Skin epidermis (tissue), 12 donors: ENCODE results near the gene PIK3R2.

ENCODE experiments used
- H3K27ac ChIP-seq, 21 experiments: fragments of 200-600 bp; sonication (generic) in 11 of 21; one replicate each; pipeline ENCODE4 v1.5.0; 2020; ENCODE audit warnings: mild to moderate bottlenecking in 3 of 21, inconsistent platforms in 2 of 21, moderate library complexity in 2 of 21
- H3K4me3 ChIP-seq, 7 experiments: fragments of 200-600 bp; sonication (generic) in 2 of 7; one replicate each; pipeline ENCODE4 v1.5.0; 2020; ENCODE audit warnings: inconsistent platforms in 2 of 7, mild to moderate bottlenecking in 2 of 7, moderate library complexity in 1 of 7

PIK3R2 gene

DNA sequence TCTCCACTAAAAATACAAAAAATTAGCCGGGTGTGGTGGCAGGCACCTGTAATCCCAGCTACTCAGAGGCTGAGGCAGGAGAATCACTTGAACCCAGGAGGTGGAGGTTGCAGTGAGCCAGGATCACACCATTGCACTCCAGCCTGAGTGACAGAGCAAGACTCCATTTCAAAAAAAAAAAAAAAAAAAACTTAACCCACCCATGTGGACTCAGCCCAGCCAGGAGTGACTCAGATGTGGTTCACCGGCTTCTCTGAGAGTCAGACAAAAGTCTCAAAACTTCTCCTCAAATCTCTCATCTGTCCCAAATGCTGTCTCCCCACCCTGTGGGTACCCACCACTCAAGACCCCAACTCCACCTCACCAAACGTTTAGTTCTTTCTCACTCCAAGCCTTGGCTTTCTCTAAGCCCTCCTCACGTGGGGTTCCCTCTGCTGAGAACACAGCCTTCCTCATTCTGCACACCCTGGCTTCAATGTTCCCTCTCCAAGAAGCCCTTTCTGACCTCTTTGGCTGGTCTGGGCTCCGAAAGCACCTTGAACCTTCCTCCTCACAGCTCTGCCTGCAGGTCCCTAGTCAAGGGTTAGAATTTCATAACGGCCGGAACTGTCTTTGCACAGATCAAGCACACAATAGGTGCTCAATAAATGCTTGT is 61.9 kb downstream of the PIK3R2 start:
- Histone ChIP-seq H3K4me3 (no peak overlapping the region), H3K27ac (no peak overlapping the region)

DNA sequence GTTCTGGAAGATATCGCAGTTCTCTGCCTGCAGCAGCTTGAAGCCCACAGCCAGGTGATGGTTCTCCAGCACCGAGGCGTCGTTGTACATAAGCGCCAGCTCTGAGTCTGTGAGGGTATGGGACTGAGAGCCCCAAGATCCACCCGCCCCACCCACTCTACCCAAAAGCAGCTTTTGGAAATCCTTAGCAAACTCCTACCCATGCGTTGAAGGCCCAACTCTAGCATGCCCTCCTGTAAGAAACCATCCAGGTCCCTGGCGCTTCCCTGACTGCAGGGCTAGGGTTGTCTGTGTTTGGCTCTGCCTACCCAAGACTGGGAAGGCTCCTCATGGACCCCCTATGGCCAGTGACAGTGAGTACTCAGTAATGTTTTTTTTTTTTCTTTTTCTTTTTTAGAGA is 63.8 kb downstream of the PIK3R2 start:
- H3K4me3 ChIP-seq, result no peak overlapping the region
- no peak overlapping the region for H3K27ac ChIP-seq

DNA sequence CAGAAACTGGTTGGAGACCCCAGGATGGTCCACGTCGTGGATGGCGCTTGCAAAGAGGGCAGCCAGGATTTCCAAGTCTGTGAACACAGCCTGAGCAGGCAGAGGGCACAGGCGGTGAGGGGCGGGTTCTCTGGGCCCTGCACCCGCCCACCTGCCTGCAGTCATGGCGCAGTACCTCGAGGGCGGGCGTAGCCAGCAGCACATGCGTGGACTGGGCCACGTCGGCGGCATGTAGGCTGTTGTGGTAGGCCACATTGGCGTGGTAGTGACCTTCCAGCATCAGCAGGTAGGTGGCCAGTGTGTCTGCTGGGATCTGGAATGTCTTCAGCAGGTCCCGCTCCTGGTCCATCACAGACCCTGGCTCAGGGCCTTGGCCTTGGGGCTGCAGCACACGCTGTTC is 65.2 kb downstream of the PIK3R2 start:
- Histone ChIP-seq H3K27ac (no peak overlapping the region), H3K4me3 (no peak overlapping the region)

DNA sequence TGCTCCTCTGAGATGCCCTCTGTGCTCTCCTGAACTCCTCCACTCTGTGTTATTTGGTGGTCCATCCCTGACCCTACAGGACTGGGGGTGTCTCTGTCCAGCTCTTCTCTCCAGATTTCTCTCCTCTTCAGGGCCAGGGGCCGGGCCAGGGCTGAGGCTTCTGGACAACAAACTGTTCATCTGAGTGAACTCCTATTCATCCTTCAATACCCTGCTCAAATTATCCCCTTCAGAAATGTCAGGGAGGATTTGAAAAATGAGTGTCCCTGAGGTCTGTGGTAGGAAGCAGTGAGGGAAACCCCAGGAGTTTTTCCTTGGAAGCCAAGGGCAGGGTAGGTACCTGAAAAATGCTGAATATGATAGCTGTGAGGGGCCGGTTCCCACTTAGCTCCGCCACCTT is 65.6 kb downstream of the PIK3R2 start:
- no peak overlapping the region for H3K27ac ChIP-seq
- no peak overlapping the region for H3K4me3 ChIP-seq
